PC-9 (cell line): ENCODE data around the gene GRIP1. TPM values are rescaled to one million over a fixed set of nuclear protein-coding genes. Genes with fewer than 3 reads are reported as not detected.

Experiments
- BruUV-seq: library from RNA; stranded (reverse); fragments of 400-500 nt; replicated peaks from 2 replicates; lab custom pipeline; 2021; lab: Mats Ljungman, UMichigan
- CTCF ChIA-PET: fragments of 300-600 bp; sonication (Branson Sonifier 250); formaldehyde crosslinking; loops from one replicate; lab custom pipeline; 2022; ENCODE audit warnings: antibody characterized with exemption; lab: Charles Lee
- POLR2A ChIA-PET: fragments of 300-600 bp; sonication (Branson Sonifier 250); formaldehyde crosslinking; loops from one replicate; lab custom pipeline; 2022; ENCODE audit warnings: antibody characterized with exemption; ENCODE audit not compliant: unreplicated experiment; lab: Charles Lee
- DNase-seq, 2 experiments: peaks; one replicate each; pipeline versions ENCODE4 v3.0.0 to v3.0.0-alpha.2; 2015 to 2022; ENCODE audit warnings: mixed read lengths in 1 of 2
- H2AFZ ChIP-seq: fragments of 200-600 bp; sonication (generic); 2 replicates; pipeline ENCODE4 v1.8.1; 2017; ENCODE audit warnings: antibody characterized with exemption
- H3F3A ChIP-seq: fragments of 200-600 bp; sonication (generic); 2 replicates; pipeline ENCODE4 v1.8.1; 2017; ENCODE audit warnings: antibody characterized with exemption, mild to moderate bottlenecking, low read depth; ENCODE audit not compliant: insufficient read depth
- H3K27ac ChIP-seq: fragments of 200-600 bp; sonication (generic); 2 replicates; pipeline ENCODE4 v1.6.1; 2016; ENCODE audit warnings: mixed run types
- H3K27me3 ChIP-seq: fragments of 200-600 bp; sonication (generic); 2 replicates; pipeline ENCODE4 v1.6.1; 2016; ENCODE audit warnings: low read depth, mixed run types; ENCODE audit not compliant: insufficient read depth
- H3K36me3 ChIP-seq: fragments of 200-600 bp; sonication (generic); 2 replicates; pipeline ENCODE4 v1.6.1; 2016; ENCODE audit warnings: low read depth, mixed run types
- H3K4me1 ChIP-seq: fragments of 200-600 bp; sonication (generic); replicated peaks from 2 replicates; pipeline ENCODE4 v1.6.1; 2016; ENCODE audit warnings: mixed run types; ENCODE audit not compliant: insufficient read depth
- H3K4me2 ChIP-seq: fragments of 200-600 bp; sonication (generic); 2 replicates; pipeline ENCODE4 v1.6.1; 2017; ENCODE audit warnings: mixed run types
- H3K4me3 ChIP-seq: fragments of 200-600 bp; sonication (generic); 2 replicates; pipeline ENCODE4 v1.6.1; 2016; ENCODE audit warnings: mixed run types
- H3K79me2 ChIP-seq: fragments of 200-600 bp; sonication (generic); 2 replicates; pipeline ENCODE4 v1.6.1; 2017; ENCODE audit warnings: low read depth, mixed run types
- H3K9me2 ChIP-seq: fragments of 200-600 bp; sonication (generic); 2 replicates; pipeline ENCODE4 v1.8.1; 2017; ENCODE audit warnings: mild to moderate bottlenecking; ENCODE audit not compliant: insufficient read depth
- H3K9me3 ChIP-seq: fragments of 200-600 bp; sonication (generic); 2 replicates; pipeline ENCODE4 v1.8.1; 2016; ENCODE audit warnings: low read depth; ENCODE audit not compliant: insufficient read depth
- H4K20me1 ChIP-seq: fragments of 200-600 bp; sonication (generic); 2 replicates; pipeline ENCODE4 v1.8.1; 2017; ENCODE audit not compliant: insufficient read depth
- EZH2 ChIP-seq: fragments of 200-600 bp; sonication (generic); IDR thresholded peaks from 2 replicates; pipeline ENCODE4 v1.8.0; 2017; ENCODE audit warnings: antibody characterized with exemption, low read depth
- intact Hi-C: fragments of 100-400 bp; cut with micrococcal nuclease; formaldehyde crosslinking; loops from one replicate; pipeline ENCODE4 v1.10.0; 2022; ENCODE audit not compliant: unreplicated experiment
- total RNA-seq: library from RNA; stranded (reverse); gene quantifications from 2 replicates; pipeline ENCODE4 v1.2.3, GENCODE V29; 2021
- TF ChIP-seq, protein P1 (sequence below): fragments of 200-600 bp; sonication (generic); conservative IDR thresholded peaks from 2 replicates; pipeline ENCODE4 v1.6.1; 2017; ENCODE audit warnings: mixed run types, antibody characterized with exemption, mild to moderate bottlenecking, moderate library complexity

The GRIP1 gene
- total RNA-seq, 1 experiment from 2014 or later: 16.0 TPM

DNA sequence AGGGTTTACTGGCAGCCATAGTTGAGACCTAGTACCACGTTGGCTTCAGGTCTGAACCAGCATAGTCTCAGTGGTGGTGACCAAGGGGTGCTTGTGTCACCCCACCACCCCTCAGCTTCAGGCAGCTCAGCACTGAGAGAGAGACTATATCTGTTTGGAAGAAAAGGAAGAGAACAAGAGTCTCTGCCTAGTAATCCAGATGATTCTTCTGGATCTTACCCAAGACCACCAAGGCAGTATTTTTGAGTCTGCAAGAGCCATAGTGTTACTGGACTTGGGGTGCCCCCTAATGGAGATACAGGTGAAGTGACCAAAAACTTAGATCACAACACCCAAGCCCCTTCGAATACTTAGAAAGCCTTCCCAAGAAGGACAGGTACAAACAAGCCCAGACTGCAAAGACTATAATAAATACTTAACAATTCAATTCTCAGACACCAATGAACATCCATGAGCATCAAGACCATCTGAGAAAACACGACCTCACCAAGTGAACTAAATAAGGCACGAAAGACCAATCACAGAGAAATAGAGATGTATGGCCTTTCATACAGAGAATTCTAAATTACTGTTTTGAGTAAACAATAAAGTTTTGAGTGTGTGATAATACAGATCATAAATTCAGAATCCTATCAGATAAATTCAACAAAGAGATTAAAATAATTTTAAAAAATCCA lies 269.5 kb downstream of the GRIP1 start:
- Histone ChIP-seq H4K20me1 (no peaks in the 10 kb centered on the region), H3K4me1 (no peaks in the 10 kb centered on the region), H3K9me3 (no peaks in the 10 kb centered on the region), H3K27me3 (no peaks in the 10 kb centered on the region), H2AFZ (no peak overlapping the region), H3K27ac (no peak overlapping the region), H3K9me2 (no peaks in the 10 kb centered on the region), H3K79me2 (no peaks in the 10 kb centered on the region), H3K4me3 (no peak overlapping the region), H3K36me3 (no peaks in the 10 kb centered on the region), H3K4me2 (no peak overlapping the region), H3F3A (no peaks in the 10 kb centered on the region)
- intact Hi-C loops: loop anchor here (10.0 kb wide), 1 partner anchor 275 kb away; the partner anchor contains the start of gene LLPH
- POLR2A ChIA-PET: no interaction called here
- CTCF ChIA-PET: interaction anchor here (1.0 kb wide), 1 partner anchor 265 kb away, joined by 18 read pairs; no protein-coding TSS in a partner anchor
- peak in 1 of 2 experiments; percentile 3 for DNase-seq
- no peak for TF ChIP-seq EZH2
- TF ChIP-seq, protein P1, sequence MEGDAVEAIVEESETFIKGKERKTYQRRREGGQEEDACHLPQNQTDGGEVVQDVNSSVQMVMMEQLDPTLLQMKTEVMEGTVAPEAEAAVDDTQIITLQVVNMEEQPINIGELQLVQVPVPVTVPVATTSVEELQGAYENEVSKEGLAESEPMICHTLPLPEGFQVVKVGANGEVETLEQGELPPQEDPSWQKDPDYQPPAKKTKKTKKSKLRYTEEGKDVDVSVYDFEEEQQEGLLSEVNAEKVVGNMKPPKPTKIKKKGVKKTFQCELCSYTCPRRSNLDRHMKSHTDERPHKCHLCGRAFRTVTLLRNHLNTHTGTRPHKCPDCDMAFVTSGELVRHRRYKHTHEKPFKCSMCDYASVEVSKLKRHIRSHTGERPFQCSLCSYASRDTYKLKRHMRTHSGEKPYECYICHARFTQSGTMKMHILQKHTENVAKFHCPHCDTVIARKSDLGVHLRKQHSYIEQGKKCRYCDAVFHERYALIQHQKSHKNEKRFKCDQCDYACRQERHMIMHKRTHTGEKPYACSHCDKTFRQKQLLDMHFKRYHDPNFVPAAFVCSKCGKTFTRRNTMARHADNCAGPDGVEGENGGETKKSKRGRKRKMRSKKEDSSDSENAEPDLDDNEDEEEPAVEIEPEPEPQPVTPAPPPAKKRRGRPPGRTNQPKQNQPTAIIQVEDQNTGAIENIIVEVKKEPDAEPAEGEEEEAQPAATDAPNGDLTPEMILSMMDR: peak; percentile 74
- no TSS peak for BruUV-seq

DNA sequence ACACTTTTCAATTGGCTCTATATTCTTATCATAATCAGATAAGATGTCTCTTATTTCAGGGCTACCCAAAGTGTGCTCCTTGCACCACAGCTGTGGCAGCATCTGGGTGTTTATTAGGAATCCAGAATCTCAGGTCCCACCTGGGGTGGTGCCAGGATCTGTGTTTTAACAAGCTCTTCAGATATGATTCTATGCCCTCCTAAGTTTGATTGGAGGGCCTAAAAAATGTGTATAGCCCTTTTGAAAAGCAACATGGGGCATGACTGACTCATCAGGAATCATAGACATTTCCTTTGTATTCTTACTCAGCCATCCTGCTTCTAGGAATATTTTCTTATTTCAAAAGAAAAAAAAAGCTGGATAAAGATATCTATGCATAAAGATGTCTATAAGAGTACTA lies 273.5 kb downstream of the GRIP1 start:
- Histone ChIP-seq H3K9me2 (no peaks in the 10 kb centered on the region), H3K79me2 (no peaks in the 10 kb centered on the region), H3K36me3 (no peaks in the 10 kb centered on the region), H3F3A (no peaks in the 10 kb centered on the region), H3K4me2 (no peak overlapping the region), H2AFZ (no peak overlapping the region), H3K4me1 (no peaks in the 10 kb centered on the region), H3K27me3 (no peaks in the 10 kb centered on the region), H3K9me3 (no peaks in the 10 kb centered on the region), H3K4me3 (no peak overlapping the region), H3K27ac (no peak overlapping the region), H4K20me1 (no peaks in the 10 kb centered on the region)
- CTCF ChIA-PET: no interaction called here
- intact Hi-C loops: loop anchor here (10.0 kb wide), 1 partner anchor 271 kb away; the partner anchor contains the start of gene LLPH
- no peak for DNase-seq
- POLR2A ChIA-PET: interaction anchor here (0.7 kb wide), 1 partner anchor 232 kb away, joined by 5 read pairs; no protein-coding TSS in a partner anchor
- TF ChIP-seq, protein P1: no peak
- no peak for TF ChIP-seq EZH2
- no TSS peak for BruUV-seq

GRCh38 chr12:66403746-66404145 lies 275.1 kb downstream of the GRIP1 start:
- DNase-seq: peak in 1 of 2 experiments; percentile 9
- H4K20me1 ChIP-seq: no peaks in the 10 kb centered on the region
- no peaks in the 10 kb centered on the region for H3K4me1 ChIP-seq
- no peaks in the 10 kb centered on the region for H3K79me2 ChIP-seq
- no peak overlapping the region for H3K4me3 ChIP-seq
- no peak overlapping the region for H3K4me2 ChIP-seq
- H3F3A ChIP-seq: no peaks in the 10 kb centered on the region
- H3K9me3 ChIP-seq: no peaks in the 10 kb centered on the region
- intact Hi-C loops: loop anchor here (10.0 kb wide), 1 partner anchor 269 kb away; the partner anchor contains the start of gene LLPH
- no TSS peak for BruUV-seq
- H2AFZ ChIP-seq: no peak overlapping the region
- no peaks in the 10 kb centered on the region for H3K27me3 ChIP-seq
- ChIA-PET CTCF (no interaction called here), POLR2A (no interaction called here)
- no peaks in the 10 kb centered on the region for H3K36me3 ChIP-seq
- no peak for TF ChIP-seq EZH2
- TF ChIP-seq, protein P1: no peak
- H3K9me2 ChIP-seq: no peaks in the 10 kb centered on the region
- H3K27ac ChIP-seq: no peak overlapping the region
